Astrocyte (in vitro differentiated cells and primary cell): ENCODE results near the gene PTRHD1. TPM values are rescaled to one million over a fixed set of nuclear protein-coding genes. Genes with fewer than 3 reads are reported as not detected.

Source experiments
- DNase-seq: peaks from one replicate; pipeline ENCODE4 v3.0.0-alpha.2; 2010; ENCODE audit warnings: low read depth
- FAIRE-seq: peaks from 2 replicates; lab custom pipeline; 2011; peaks lifted over from hg19 to GRCh38; lab: Jason Lieb, UNC
- H2AFZ ChIP-seq: 2 replicates; pipeline ENCODE4 v1.6.0; 2012; ENCODE audit warnings: low read depth, low read length, inconsistent platforms
- H3K27ac ChIP-seq: 2 replicates; pipeline ENCODE4 v1.5.1; 2011; ENCODE audit warnings: low read depth, low read length, inconsistent platforms
- H3K27me3 ChIP-seq: 2 replicates; pipeline ENCODE4 v1.6.0; 2011; ENCODE audit warnings: low read length, inconsistent platforms; ENCODE audit not compliant: insufficient read depth
- H3K36me3 ChIP-seq: 2 replicates; pipeline ENCODE4 v1.5.1; 2011; ENCODE audit warnings: low read length, inconsistent platforms; ENCODE audit not compliant: insufficient read depth
- H3K4me1 ChIP-seq: 2 replicates; pipeline ENCODE4 v1.5.1; 2011; ENCODE audit warnings: low read length, inconsistent platforms; ENCODE audit not compliant: insufficient read depth
- H3K4me2 ChIP-seq: 2 replicates; pipeline ENCODE4 v1.6.0; 2012; ENCODE audit warnings: low read length, inconsistent platforms
- H3K4me3 ChIP-seq: 2 replicates; pipeline ENCODE4 v1.5.1; 2011; ENCODE audit warnings: low read depth, mild to moderate bottlenecking, low read length, inconsistent platforms; ENCODE audit not compliant: insufficient read depth
- H3K79me2 ChIP-seq: 2 replicates; pipeline ENCODE4 v1.6.0; 2012; ENCODE audit warnings: mild to moderate bottlenecking, low read length, inconsistent platforms; ENCODE audit not compliant: insufficient read depth
- H3K9ac ChIP-seq: 2 replicates; pipeline ENCODE4 v1.6.0; 2012; ENCODE audit warnings: mild to moderate bottlenecking, low read length, inconsistent platforms
- H3K9me3 ChIP-seq: 2 replicates; pipeline ENCODE4 v1.5.1; 2012; ENCODE audit warnings: low read depth, mild to moderate bottlenecking, low read length, inconsistent platforms; ENCODE audit not compliant: insufficient read depth
- H4K20me1 ChIP-seq: 2 replicates; pipeline ENCODE4 v1.6.0; 2012; ENCODE audit warnings: low read length, inconsistent platforms; ENCODE audit not compliant: insufficient read depth
- H3K27ac Mint-ChIP-seq: one replicate; pipeline ENCODE4 v1.8.0; 2021; ENCODE audit warnings: mild to moderate bottlenecking, mixed read lengths; ENCODE audit not compliant: unreplicated experiment
- H3K27me3 Mint-ChIP-seq: one replicate; pipeline ENCODE4 v1.8.0; 2021; ENCODE audit warnings: low read depth, mixed read lengths; ENCODE audit not compliant: unreplicated experiment
- H3K36me3 Mint-ChIP-seq: one replicate; pipeline ENCODE4 v1.8.0; 2021; ENCODE audit warnings: low read depth, mixed read lengths; ENCODE audit not compliant: unreplicated experiment
- H3K4me1 Mint-ChIP-seq: one replicate; pipeline ENCODE4 v1.8.0; 2021; ENCODE audit warnings: low read depth, mixed read lengths; ENCODE audit not compliant: unreplicated experiment
- H3K4me3 Mint-ChIP-seq: one replicate; pipeline ENCODE4 v1.8.0; 2021; ENCODE audit warnings: mild to moderate bottlenecking, moderate library complexity, mixed read lengths; ENCODE audit not compliant: unreplicated experiment
- H3K9me3 Mint-ChIP-seq: one replicate; pipeline ENCODE4 v1.8.0; 2021; ENCODE audit warnings: mild to moderate bottlenecking, mixed read lengths; ENCODE audit not compliant: unreplicated experiment
- EZH2 ChIP-seq: IDR thresholded peaks from 2 replicates; pipeline ENCODE4 v1.6.1; 2012; ENCODE audit warnings: mild to moderate bottlenecking, low read length, inconsistent platforms; ENCODE audit not compliant: insufficient read depth
- total RNA-seq: library from RNA; stranded (reverse); gene quantifications from 2 replicates; pipeline ENCODE4 v1.2.1, GENCODE V29; 2021
- TF ChIP-seq, protein P1 (sequence below): IDR thresholded peaks from 2 replicates; pipeline ENCODE4 v1.5.1; 2011; ENCODE audit warnings: low read depth, mild to moderate bottlenecking, inconsistent platforms, low read length, moderate library complexity; ENCODE audit not compliant: insufficient read depth

PTRHD1 gene
- total RNA-seq, 1 donor from 2014 or later, result 28.7 TPM

DNA sequence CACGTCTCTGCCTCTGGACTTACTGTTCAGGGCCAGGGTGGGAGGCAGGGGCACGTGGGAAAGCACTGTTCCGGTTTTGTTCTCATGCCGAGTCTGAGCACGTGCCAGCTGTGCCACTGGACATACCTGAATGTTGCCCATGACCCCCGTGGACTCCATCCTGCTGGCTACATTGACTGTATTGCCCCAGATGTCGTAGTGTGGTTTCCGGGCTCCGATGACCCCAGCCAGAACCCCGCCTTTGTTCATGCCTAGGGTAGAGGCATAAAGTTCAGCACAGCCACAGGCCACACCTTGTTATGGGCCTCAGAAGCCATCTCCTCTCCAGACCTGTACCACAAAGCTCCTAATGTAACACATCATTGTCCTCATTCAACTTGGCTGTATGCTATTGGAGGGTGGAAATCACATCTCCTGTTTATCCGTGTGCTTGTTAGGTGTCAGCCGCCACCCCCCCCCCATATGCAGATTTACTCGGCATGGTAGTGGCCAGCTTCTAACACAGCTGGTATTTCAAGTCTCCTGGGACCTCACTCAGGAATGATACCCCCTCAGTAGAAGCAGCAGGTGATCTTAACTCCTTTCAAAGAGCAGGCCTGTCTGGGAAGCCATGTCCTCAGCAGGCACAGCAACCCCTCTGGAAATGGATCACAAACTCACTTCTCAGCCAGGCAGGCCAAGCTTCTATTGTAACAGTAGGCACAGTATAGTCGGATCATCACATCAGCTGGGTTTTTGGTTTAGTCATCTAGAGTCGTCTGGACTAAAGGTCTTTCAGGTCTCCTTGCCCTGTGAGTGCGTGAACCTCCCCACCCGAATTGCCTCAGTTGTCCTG is 27.6 kb upstream of the PTRHD1 start:
- H3K27ac ChIP-seq, result no peak overlapping the region
- DNase-seq (no peak), FAIRE-seq (no peak)
- Mint-ChIP-seq H3K27me3 (no peaks in the 10 kb centered on the region), H3K4me3 (no peak overlapping the region), H3K36me3 (peaks cover 13% of the 10 kb centered on the region), H3K4me1 (peaks cover 14% of the 10 kb centered on the region), H3K9me3 (no peaks in the 10 kb centered on the region), H3K27ac (no peak overlapping the region)
- H3K4me2 ChIP-seq, result no peak overlapping the region
- peaks cover 9% of the 10 kb centered on the region for H3K79me2 ChIP-seq
- no peaks in the 10 kb centered on the region for H3K27me3 ChIP-seq
- H3K4me1 ChIP-seq, result peaks cover 18% of the 10 kb centered on the region
- no peak overlapping the region for H3K9ac ChIP-seq
- no peaks in the 10 kb centered on the region for H4K20me1 ChIP-seq
- no peaks in the 10 kb centered on the region for H3K9me3 ChIP-seq
- TF ChIP-seq, protein P1, sequence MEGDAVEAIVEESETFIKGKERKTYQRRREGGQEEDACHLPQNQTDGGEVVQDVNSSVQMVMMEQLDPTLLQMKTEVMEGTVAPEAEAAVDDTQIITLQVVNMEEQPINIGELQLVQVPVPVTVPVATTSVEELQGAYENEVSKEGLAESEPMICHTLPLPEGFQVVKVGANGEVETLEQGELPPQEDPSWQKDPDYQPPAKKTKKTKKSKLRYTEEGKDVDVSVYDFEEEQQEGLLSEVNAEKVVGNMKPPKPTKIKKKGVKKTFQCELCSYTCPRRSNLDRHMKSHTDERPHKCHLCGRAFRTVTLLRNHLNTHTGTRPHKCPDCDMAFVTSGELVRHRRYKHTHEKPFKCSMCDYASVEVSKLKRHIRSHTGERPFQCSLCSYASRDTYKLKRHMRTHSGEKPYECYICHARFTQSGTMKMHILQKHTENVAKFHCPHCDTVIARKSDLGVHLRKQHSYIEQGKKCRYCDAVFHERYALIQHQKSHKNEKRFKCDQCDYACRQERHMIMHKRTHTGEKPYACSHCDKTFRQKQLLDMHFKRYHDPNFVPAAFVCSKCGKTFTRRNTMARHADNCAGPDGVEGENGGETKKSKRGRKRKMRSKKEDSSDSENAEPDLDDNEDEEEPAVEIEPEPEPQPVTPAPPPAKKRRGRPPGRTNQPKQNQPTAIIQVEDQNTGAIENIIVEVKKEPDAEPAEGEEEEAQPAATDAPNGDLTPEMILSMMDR, result no peak
- TF ChIP-seq EZH2, result no peak
- H3K4me3 ChIP-seq, result no peak overlapping the region
- peaks cover 28% of the 10 kb centered on the region for H3K36me3 ChIP-seq
- H2AFZ ChIP-seq, result no peak overlapping the region

DNA sequence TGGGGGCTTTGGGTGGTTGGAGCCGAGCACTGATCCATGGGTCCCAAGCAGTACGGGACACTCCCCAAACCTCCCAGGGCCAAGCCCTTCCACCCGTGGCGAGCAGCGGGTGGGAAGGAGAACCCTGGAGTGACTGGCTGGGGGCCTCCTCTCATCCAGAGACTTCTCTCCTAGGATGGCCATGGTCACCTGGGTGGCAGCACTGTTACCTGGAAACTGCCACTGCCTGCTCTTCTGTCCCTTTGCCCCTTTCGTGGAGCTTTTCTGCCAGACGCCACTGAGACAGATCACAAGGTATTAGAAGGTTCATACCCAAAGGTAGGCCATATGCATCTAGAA is 27.0 kb upstream of the PTRHD1 start:
- H3K27me3 Mint-ChIP-seq, result no peaks in the 10 kb centered on the region
- DNase-seq, result no peak
- Histone ChIP-seq H2AFZ (no peak overlapping the region), H3K4me3 (no peak overlapping the region), H3K27ac (no peak overlapping the region), H3K9me3 (no peaks in the 10 kb centered on the region), H3K9ac (no peak overlapping the region), H3K4me2 (no peak overlapping the region), H3K27me3 (no peaks in the 10 kb centered on the region), H3K4me1 (peaks cover 18% of the 10 kb centered on the region), H3K79me2 (peaks cover 15% of the 10 kb centered on the region), H4K20me1 (no peaks in the 10 kb centered on the region), H3K36me3 (peaks cover 34% of the 10 kb centered on the region)
- no peak for FAIRE-seq
- H3K36me3 Mint-ChIP-seq, result peaks cover 13% of the 10 kb centered on the region
- peaks cover 14% of the 10 kb centered on the region for H3K4me1 Mint-ChIP-seq
- no peak overlapping the region for H3K4me3 Mint-ChIP-seq
- no peak for TF ChIP-seq EZH2
- TF ChIP-seq, protein P1, result no peak
- no peaks in the 10 kb centered on the region for H3K9me3 Mint-ChIP-seq
- H3K27ac Mint-ChIP-seq, result no peak overlapping the region
